Osteoblast (primary cell): ENCODE data around the gene RAB3C. TPM values are rescaled to one million over a fixed set of nuclear protein-coding genes. Genes with fewer than 3 reads are reported as not detected.

Source experiments
- DNase-seq: peaks from one replicate; pipeline ENCODE4 v3.0.0; 2011; ENCODE audit warnings: low spot score, mixed read lengths; ENCODE audit not compliant: insufficient read length; ENCODE audit errors: missing footprints
- H2AFZ ChIP-seq: 2 replicates; pipeline ENCODE4 v1.6.0; 2011; ENCODE audit warnings: mild to moderate bottlenecking, low read length
- H3K27ac ChIP-seq: 2 replicates; pipeline ENCODE4 v1.5.1; 2011; ENCODE audit warnings: mild to moderate bottlenecking, low read depth, low read length, moderate library complexity
- H3K27me3 ChIP-seq: 2 replicates; pipeline ENCODE4 v1.6.0; 2012; ENCODE audit warnings: mild to moderate bottlenecking, control low read depth, inconsistent platforms, low read length, moderate library complexity; ENCODE audit not compliant: insufficient read depth
- H3K36me3 ChIP-seq: 2 replicates; pipeline ENCODE4 v1.5.1; 2011; ENCODE audit warnings: mild to moderate bottlenecking, low read length, control low read depth, moderate library complexity; ENCODE audit not compliant: insufficient read depth
- H3K4me1 ChIP-seq: 2 replicates; pipeline ENCODE4 v1.5.1; 2011; ENCODE audit warnings: mild to moderate bottlenecking, low read length, control low read depth, moderate library complexity; ENCODE audit not compliant: insufficient read depth
- H3K4me2 ChIP-seq: 2 replicates; pipeline ENCODE4 v1.6.0; 2011; ENCODE audit warnings: mild to moderate bottlenecking, low read length; ENCODE audit not compliant: insufficient read depth
- H3K4me3 ChIP-seq: fragments of 200-600 bp; sonication (generic); 3 replicates; pipeline ENCODE4 v1.5.1; 2012; ENCODE audit warnings: mild to moderate bottlenecking, low read length, inconsistent platforms; ENCODE audit not compliant: insufficient read depth
- H3K79me2 ChIP-seq: 2 replicates; pipeline ENCODE4 v1.6.0; 2012; ENCODE audit warnings: mild to moderate bottlenecking, low read length, control low read depth, inconsistent platforms; ENCODE audit not compliant: insufficient read depth
- H3K9me3 ChIP-seq: 2 replicates; pipeline ENCODE4 v1.5.1; 2011; ENCODE audit warnings: low read depth, low read length, control low read depth
- H4K20me1 ChIP-seq: 2 replicates; pipeline ENCODE4 v1.6.0; 2012; ENCODE audit warnings: mild to moderate bottlenecking, low read length, control low read depth; ENCODE audit not compliant: insufficient read depth
- CTCF ChIP-seq: IDR thresholded peaks from 2 replicates; pipeline ENCODE4 v1.5.1; 2011; ENCODE audit warnings: mild to moderate bottlenecking, low read depth, low read length, moderate library complexity; ENCODE audit errors: extremely low read depth
- total RNA-seq: library from RNA; depleted of rRNA; stranded (reverse); fragments of >200 nt; gene quantifications from 2 replicates; pipeline ENCODE4 v1.2.3, GENCODE V29; 2012

Gene RAB3C
- total RNA-seq, 1 donor: not detected

GRCh38 chr5:58905944-58906343 lies 323.1 kb downstream of the RAB3C start:
- DNase-seq: no peak
- Histone ChIP-seq H2AFZ (no peak overlapping the region), H3K4me3 (no peak overlapping the region), H3K4me1 (no peaks in the 10 kb centered on the region), H3K4me2 (no peak overlapping the region), H3K27me3 (no peaks in the 10 kb centered on the region), H3K27ac (no peak overlapping the region), H3K9me3 (peaks cover 2% of the 10 kb centered on the region), H3K79me2 (no peaks in the 10 kb centered on the region), H4K20me1 (no peaks in the 10 kb centered on the region), H3K36me3 (no peaks in the 10 kb centered on the region)
- no peak for TF ChIP-seq CTCF

Other genes starting within 250 kb of the RAB3C start
- 220 and 299 TPM in 2 replicates for gene PLK2, start 123.0 kb upstream of the RAB3C start, total RNA-seq
- not detected in 2 replicates for gene GAPT, start 91.6 kb upstream of the RAB3C start, total RNA-seq